Retinal pigment epithelial cell (primary cell): ENCODE data around the gene C1orf198.

Experiments used
- DNase-seq: peaks from one replicate; pipeline ENCODE4 v3.0.0-alpha.2; 2010; ENCODE audit warnings: low read depth
- H3K4me3 ChIP-seq: 2 replicates; pipeline ENCODE4 v1.5.1; 2011; ENCODE audit warnings: mild to moderate bottlenecking, low read length, control low read depth, moderate library complexity
- TF ChIP-seq, protein P1 (sequence below): conservative IDR thresholded peaks from 2 replicates; pipeline ENCODE4 v1.5.1; 2011; ENCODE audit warnings: low read depth, low read length, control low read depth, inconsistent platforms

The C1orf198 gene

DNA sequence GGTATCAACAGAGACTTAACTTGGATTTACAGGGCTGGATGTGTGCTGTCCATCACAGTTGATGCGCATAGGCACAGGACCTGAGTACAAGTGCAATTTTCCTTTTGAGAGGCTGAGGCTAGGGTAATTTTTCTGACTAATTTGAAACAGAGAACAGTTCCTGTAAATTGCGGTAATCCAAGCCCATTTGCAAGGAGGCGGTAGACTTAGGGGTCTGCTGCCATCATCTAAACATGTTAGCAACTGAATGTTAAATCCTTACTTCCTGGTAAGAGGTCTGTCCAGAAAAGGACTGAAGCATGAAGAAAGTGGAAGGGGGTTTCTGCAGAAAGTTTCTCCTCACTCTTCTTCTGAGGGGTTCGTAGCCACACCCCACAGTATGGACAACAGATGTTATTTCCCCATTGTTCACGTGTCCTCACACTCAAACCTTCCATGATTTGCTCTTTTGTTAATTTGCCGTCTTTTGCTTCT lies 23.7 kb upstream of the C1orf198 start:
- DNase-seq = no peak
- TF ChIP-seq, protein P1, sequence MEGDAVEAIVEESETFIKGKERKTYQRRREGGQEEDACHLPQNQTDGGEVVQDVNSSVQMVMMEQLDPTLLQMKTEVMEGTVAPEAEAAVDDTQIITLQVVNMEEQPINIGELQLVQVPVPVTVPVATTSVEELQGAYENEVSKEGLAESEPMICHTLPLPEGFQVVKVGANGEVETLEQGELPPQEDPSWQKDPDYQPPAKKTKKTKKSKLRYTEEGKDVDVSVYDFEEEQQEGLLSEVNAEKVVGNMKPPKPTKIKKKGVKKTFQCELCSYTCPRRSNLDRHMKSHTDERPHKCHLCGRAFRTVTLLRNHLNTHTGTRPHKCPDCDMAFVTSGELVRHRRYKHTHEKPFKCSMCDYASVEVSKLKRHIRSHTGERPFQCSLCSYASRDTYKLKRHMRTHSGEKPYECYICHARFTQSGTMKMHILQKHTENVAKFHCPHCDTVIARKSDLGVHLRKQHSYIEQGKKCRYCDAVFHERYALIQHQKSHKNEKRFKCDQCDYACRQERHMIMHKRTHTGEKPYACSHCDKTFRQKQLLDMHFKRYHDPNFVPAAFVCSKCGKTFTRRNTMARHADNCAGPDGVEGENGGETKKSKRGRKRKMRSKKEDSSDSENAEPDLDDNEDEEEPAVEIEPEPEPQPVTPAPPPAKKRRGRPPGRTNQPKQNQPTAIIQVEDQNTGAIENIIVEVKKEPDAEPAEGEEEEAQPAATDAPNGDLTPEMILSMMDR = no peak
- no peak overlapping the region for H3K4me3 ChIP-seq

DNA sequence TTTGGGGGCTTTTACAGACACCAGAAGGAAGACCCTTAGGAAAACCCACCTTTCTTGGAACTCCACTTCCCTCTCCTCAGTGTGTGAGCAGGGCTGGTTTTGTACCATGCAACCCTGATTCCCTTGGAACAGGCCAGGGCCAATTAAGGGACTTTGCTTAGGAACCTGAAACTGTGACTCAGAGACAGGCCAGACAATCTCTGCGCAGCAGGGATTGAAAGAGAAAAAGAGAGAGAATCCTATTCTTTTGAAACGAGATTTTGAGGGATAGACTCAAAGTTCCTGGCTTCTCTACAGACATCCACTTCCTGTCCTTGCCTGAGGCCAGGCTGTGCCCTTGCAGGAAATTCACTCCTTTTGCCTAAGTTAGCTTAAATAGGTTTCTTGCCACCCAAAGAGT lies 23.1 kb upstream of the C1orf198 start:
- no peak overlapping the region for H3K4me3 ChIP-seq
- TF ChIP-seq, protein P1 = no peak
- no peak for DNase-seq

DNA sequence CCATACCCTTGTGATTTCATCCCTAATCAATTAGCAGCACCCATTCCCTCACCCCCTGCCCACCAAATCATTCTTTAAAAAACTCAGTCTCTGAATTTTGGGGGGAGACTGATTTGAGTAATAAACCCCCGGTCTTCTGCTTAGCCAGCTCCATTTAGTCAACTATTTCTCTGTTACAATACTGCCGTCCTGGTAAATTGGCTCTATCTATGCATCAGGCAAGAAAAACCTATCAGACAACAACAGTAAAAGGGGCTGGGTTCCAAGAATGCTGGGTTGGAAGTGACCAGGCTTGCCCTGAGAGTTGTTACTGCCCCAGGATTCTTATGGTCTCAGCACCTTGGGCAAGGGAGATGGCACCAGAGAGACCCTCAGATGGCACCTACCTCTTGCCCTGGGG lies 16.3 kb upstream of the C1orf198 start:
- H3K4me3 ChIP-seq = no peak overlapping the region
- TF ChIP-seq, protein P1 = no peak
- DNase-seq = no peak

GRCh38 chr1:230883967-230884366 lies 15.6 kb upstream of the C1orf198 start:
- DNase-seq = no peak
- TF ChIP-seq, protein P1 = no peak
- no peak overlapping the region for H3K4me3 ChIP-seq

DNA sequence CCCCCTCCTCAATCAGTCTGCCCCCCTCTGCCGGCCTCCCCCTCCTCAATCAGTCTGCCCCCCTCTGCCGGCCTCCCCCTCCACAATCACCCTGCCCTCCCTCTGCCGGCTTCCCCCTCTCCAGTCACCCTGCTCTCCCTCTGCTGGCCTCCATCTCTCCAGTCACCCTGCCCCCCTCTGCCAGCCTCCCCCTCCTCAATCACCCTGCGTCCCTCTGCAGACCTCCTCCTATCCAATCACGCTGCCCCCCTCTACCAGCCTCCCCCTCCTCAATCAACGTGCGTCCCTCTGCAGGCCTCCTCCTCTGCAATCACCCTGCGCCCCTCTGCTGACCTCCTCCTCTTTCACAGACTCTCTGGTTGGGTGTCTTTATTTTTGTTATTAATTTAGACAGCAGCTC lies 11.5 kb upstream of the C1orf198 start:
- H3K4me3 ChIP-seq = no peak overlapping the region
- TF ChIP-seq, protein P1 = no peak
- DNase-seq = no peak

DNA sequence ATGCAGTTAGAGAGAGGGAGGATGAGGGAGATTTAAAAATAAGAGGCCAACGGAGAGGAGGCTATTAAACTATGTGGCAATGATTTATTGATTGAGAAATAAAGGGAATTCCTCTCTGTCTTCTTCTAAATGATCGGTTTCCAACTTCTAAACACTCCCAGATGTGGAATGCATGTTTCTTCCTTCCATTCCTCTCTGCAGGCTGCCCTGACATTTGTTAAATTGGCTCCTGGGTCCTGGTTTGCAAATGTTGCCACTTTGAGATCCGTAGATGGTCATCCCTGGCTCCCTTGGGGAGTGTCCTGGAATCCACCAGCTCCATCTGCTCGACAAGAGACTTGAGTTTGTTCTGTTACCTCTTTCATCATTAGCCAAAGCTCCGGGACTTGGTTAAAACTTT lies 10.3 kb upstream of the C1orf198 start:
- H3K4me3 ChIP-seq = no peak overlapping the region

GRCh38 chr1:230877924-230878590 lies 9.7 kb upstream of the C1orf198 start:
- no peak overlapping the region for H3K4me3 ChIP-seq
- TF ChIP-seq, protein P1 = no peak
- no peak for DNase-seq

More for the DNA sequence above, 10.3 kb upstream of the C1orf198 start:
- TF ChIP-seq, protein P1 = no peak
- DNase-seq = no peak
